Endodermal cell (in vitro differentiated cells): Measurements from ENCODE around the gene PCDHGA5. TPM values are rescaled to one million over a fixed set of nuclear protein-coding genes. Genes with fewer than 3 reads are reported as not detected.

Experiments used
- DNase-seq: peaks from one replicate; pipeline ENCODE4 v3.0.0-alpha.2; 2017
- H3K27ac ChIP-seq: 2 replicates; pipeline ENCODE4 v1.5.1; 2013; ENCODE audit warnings: mild to moderate bottlenecking, low read depth, low read length, moderate library complexity
- H3K27me3 ChIP-seq: 2 replicates; pipeline ENCODE4 v1.6.1; 2013; ENCODE audit warnings: mild to moderate bottlenecking, low read length, moderate library complexity; ENCODE audit not compliant: insufficient read depth, control insufficient read depth, poor library complexity, severe bottlenecking
- H3K36me3 ChIP-seq: 2 replicates; pipeline ENCODE4 v1.7.0; 2013; ENCODE audit warnings: mild to moderate bottlenecking, low read length, moderate library complexity; ENCODE audit not compliant: control insufficient read depth, insufficient read depth
- H3K4me1 ChIP-seq: one replicate; pipeline ENCODE4 v1.7.0; 2013; ENCODE audit warnings: low read length; ENCODE audit not compliant: control insufficient read depth, insufficient read depth
- H3K4me3 ChIP-seq: 2 replicates; pipeline ENCODE4 v1.5.1; 2013; ENCODE audit warnings: mild to moderate bottlenecking, low read length, moderate library complexity
- H3K9ac ChIP-seq: 2 replicates; pipeline ENCODE4 v1.6.1; 2013; ENCODE audit warnings: mild to moderate bottlenecking, low read length, moderate library complexity; ENCODE audit not compliant: poor library complexity, severe bottlenecking; ENCODE audit errors: extremely low read depth
- H3K9me3 ChIP-seq: 2 replicates; pipeline ENCODE4 v1.6.1; 2013; ENCODE audit warnings: mild to moderate bottlenecking, low read length, moderate library complexity; ENCODE audit not compliant: control insufficient read depth
- H3K27ac Mint-ChIP-seq: 2 replicates; pipeline ENCODE4 v1.8.0; 2020; ENCODE audit warnings: mixed read lengths
- H3K27me3 Mint-ChIP-seq: 2 replicates; pipeline ENCODE4 v1.8.0; 2021; ENCODE audit warnings: mild to moderate bottlenecking, mixed read lengths; ENCODE audit not compliant: insufficient read depth
- H3K36me3 Mint-ChIP-seq: 2 replicates; pipeline ENCODE4 v1.8.0; 2020; ENCODE audit warnings: low read depth, mixed read lengths
- H3K4me1 Mint-ChIP-seq: 2 replicates; pipeline ENCODE4 v1.8.0; 2020; ENCODE audit warnings: mixed read lengths
- H3K4me3 Mint-ChIP-seq: 2 replicates; pipeline ENCODE4 v1.8.0; 2020; ENCODE audit warnings: mild to moderate bottlenecking, moderate library complexity, mixed read lengths
- H3K9me3 Mint-ChIP-seq: 2 replicates; pipeline ENCODE4 v1.8.0; 2020; ENCODE audit warnings: mild to moderate bottlenecking, mixed read lengths
- CTCF ChIP-seq: fragments of 200-600 bp; sonication (generic); conservative IDR thresholded peaks from 2 replicates; pipeline ENCODE4 v1.5.0; 2021; ENCODE audit warnings: antibody characterized with exemption, mild to moderate bottlenecking
- WGBS, 2 experiments: methylation state at CpG; one replicate each; pipeline versions ENCODE4 v1.1.5 to v1.1.7; 2013; ENCODE audit warnings: missing lambda C conversion rate in 2 of 2, mixed read lengths in 1 of 2; ENCODE audit not compliant: insufficient coverage in 1 of 2, insufficient read length in 1 of 2; 5-methylcytosine and 5-hydroxymethylcytosine counted together
- total RNA-seq, 2 donors: library from RNA; stranded (reverse); fragmentation: NEBNext Ultra II Directional in 1 of 2; extraction: Animal tissue kit (Norgen Biotek cat#: 25700) in 1 of 2; gene quantifications; 2 replicates in 1 of 2; 3 replicates in 1 of 2; pipeline ENCODE4 v1.2.1, GENCODE V29; 2021

The PCDHGA5 gene
- total RNA-seq, 2 donors from 2014 or later: 0.51 to 3.0 TPM

DNA sequence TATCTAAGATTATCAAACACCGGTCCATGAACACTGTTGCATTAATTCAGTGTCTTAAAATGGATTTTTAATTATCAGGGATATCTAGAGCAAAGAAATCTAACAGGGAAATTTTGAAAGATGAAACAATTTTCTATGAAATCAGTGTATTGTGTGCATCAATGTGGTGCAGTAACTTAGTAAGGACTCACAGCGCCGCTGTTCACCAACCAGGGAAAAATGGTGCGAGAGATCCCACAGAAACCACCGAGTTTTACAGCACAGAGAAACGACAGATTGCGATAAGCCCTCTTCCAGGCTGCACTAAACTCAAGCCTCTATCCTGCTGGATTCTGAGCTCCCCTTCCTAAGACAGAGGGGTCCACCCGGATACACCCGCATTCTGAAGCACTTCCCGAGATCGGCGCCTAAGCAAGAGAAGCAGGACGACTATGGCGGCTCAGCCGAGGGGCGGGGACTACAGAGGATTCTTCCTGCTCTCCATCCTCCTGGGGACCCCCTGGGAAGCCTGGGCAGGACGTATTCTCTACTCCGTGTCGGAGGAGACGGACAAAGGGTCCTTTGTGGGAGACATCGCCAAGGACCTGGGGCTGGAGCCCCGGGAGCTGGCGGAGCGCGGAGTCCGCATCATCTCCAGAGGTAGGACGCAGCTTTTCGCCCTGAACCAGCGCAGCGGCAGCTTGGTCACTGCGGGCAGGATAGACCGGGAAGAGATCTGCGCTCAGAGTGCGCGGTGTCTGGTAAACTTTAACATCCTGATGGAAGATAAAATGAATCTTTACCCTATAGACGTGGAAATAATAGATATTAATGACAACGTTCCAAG is 18.7 kb downstream of the PCDHGA5 start, which contains the start of gene PCDHGA7:
Gene PCDHGA7, plus strand, starts transcription at position 274 of the 826 bp plus-strand sequence. Its CDS starts 158 bp downstream, at position 432.
- no peak within 1 kb of the TSS for H3K27ac Mint-ChIP-seq
- peaks cover 42% of the 10 kb centered on the region for H3K9me3 Mint-ChIP-seq

DNA sequence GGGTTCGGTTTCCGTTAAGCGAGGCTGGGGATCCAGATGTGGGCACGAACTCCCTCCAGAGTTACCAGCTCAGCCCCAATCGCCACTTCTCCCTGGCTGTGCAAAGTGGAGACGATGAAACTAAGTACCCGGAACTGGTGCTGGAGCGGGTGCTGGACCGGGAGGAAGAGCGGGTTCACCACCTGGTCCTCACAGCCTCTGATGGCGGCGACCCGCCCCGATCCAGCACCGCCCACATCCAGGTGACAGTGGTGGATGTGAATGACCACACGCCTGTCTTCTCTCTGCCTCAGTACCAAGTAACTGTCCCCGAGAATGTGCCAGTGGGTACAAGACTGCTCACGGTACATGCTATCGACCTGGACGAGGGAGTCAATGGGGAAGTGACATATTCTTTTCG is 19.4 kb downstream of the PCDHGA5 start:
- Histone ChIP-seq H3K4me1 (no peaks in the 10 kb centered on the region), H3K9ac (no peak overlapping the region), H3K27me3 (no peaks in the 10 kb centered on the region), H3K4me3 (no peak overlapping the region), H3K36me3 (no peaks in the 10 kb centered on the region), H3K9me3 (peaks cover 36% of the 10 kb centered on the region), H3K27ac (no peak overlapping the region)
- Mint-ChIP-seq H3K27ac (no peak overlapping the region), H3K4me1 (no peaks in the 10 kb centered on the region), H3K4me3 (no peak overlapping the region), H3K9me3 (peaks cover 46% of the 10 kb centered on the region), H3K36me3 (peaks cover 26% of the 10 kb centered on the region), H3K27me3 (peaks cover 3% of the 10 kb centered on the region)
- no peak for TF ChIP-seq CTCF
- DNase-seq: no peak
- WGBS, 2 experiments: 92 to 96% methylated on average over 17 to 21 of the region's 21 CpGs

More for the DNA sequence above, 18.7 kb downstream of the PCDHGA5 start, which contains the start of gene PCDHGA7:
- TF ChIP-seq CTCF: no peak
- Histone ChIP-seq H3K4me3 (no peak within 1 kb of the TSS), H3K9me3 (peaks cover 38% of the 10 kb centered on the region), H3K4me1 (no peaks in the 10 kb centered on the region), H3K9ac (no peak within 1 kb of the TSS), H3K27ac (no peak within 1 kb of the TSS), H3K36me3 (no peaks in the 10 kb centered on the region), H3K27me3 (no peaks in the 10 kb centered on the region)
- DNase-seq: no peak
- no peaks in the 10 kb centered on the region for H3K27me3 Mint-ChIP-seq
- peaks cover 23% of the 10 kb centered on the region for H3K36me3 Mint-ChIP-seq
- H3K4me3 Mint-ChIP-seq: no peak within 1 kb of the TSS
- WGBS, 2 experiments: 91 to 95% methylated on average over 33 to 37 of the region's 37 CpGs
- no peaks in the 10 kb centered on the region for H3K4me1 Mint-ChIP-seq

- Mint-ChIP-seq H3K4me1 (no peaks in the 10 kb centered on the region), H3K36me3 (peaks cover 35% of the 10 kb centered on the region), H3K4me3 (no peak overlapping the region), H3K27me3 (peaks cover 11% of the 10 kb centered on the region), H3K9me3 (peaks cover 59% of the 10 kb centered on the region), H3K27ac (no peak overlapping the region)
- H3K9me3 ChIP-seq: peaks cover 44% of the 10 kb centered on the region
- DNase-seq: no peak
- no peak overlapping the region for H3K4me3 ChIP-seq
- no peak for TF ChIP-seq CTCF
- H3K9ac ChIP-seq: no peak overlapping the region
- 92 to 94% methylated on average over 36 to 43 of the region's 43 CpGs for WGBS, 2 experiments
- H3K27me3 ChIP-seq: no peaks in the 10 kb centered on the region
- H3K36me3 ChIP-seq: no peaks in the 10 kb centered on the region
- no peak overlapping the region for H3K27ac ChIP-seq
- H3K4me1 ChIP-seq: no peaks in the 10 kb centered on the region
These were observed 20.7 kb downstream of the PCDHGA5 start for GRCh38 chr5:141384471-141385267.
